ENCODE data around the gene RAB4A. TPM values are rescaled to one million over a fixed set of nuclear protein-coding genes. Genes with fewer than 3 reads are reported as not detected.

RAB4A gene
- total and polyA plus RNA-seq, 9 of the 15 experiments (the other 6 are each of a cell fraction or from before 2014, with no cell fraction given): 8.3 to 61.0 (median 26.7) TPM

GRCh38 chr1:229270547-229271447 is at the start of gene RAB4A (continued):
- TF ChIP-seq GTF2A2 (tag; IDR thresholded peaks at IDR 0.05): no peak
- TF ChIP-seq EHMT2 (IDR thresholded peaks at IDR 0.05): no peak
- TF ChIP-seq STAT5B (CRISPR knock-in tag; IDR thresholded peaks at IDR 0.05): no peak
- no peak for TF ChIP-seq CHD1 (IDR thresholded peaks at IDR 0.05; ENCODE audit: low read length)
- TF ChIP-seq SETDB1 (IDR thresholded peaks at IDR 0.05; ENCODE audit: low read length): no peak
- TF ChIP-seq CTCFL (IDR thresholded peaks at IDR 0.05; ENCODE audit: borderline replicate concordance, insufficient read depth, low read depth, low read length, poor library complexity, severe bottlenecking): no peak
- peak; percentile 38; the same call in 1 of the 2 replicates for TF ChIP-seq KLF1 (tag; IDR thresholded peaks at IDR 0.05)
- no peak for TF ChIP-seq ZNF143 (CRISPR knock-in tag; IDR thresholded peaks at IDR 0.05)
- TF ChIP-seq HINFP (tag; conservative IDR thresholded peaks at IDR 0.05; ENCODE audit: low read depth): no peak
- peak; percentile 76 for TF ChIP-seq ZBTB40 (IDR thresholded peaks at IDR 0.05)
- TF ChIP-seq ZBTB40 (CRISPR knock-in tag; IDR thresholded peaks at IDR 0.05): no peak
- peak; percentile 98 for TF ChIP-seq NRF1 (conservative IDR thresholded peaks at IDR 0.05 in 1 of 2, IDR thresholded peaks at IDR 0.05 in 1 of 2)
- 0 out of 2 replicates have a peak, but pooled peaks have one; percentile 52 for TF ChIP-seq ZNF311 (CRISPR knock-in tag; IDR thresholded peaks at IDR 0.05)
